ENCODE data around the gene MBP.

Gene MBP

DNA sequence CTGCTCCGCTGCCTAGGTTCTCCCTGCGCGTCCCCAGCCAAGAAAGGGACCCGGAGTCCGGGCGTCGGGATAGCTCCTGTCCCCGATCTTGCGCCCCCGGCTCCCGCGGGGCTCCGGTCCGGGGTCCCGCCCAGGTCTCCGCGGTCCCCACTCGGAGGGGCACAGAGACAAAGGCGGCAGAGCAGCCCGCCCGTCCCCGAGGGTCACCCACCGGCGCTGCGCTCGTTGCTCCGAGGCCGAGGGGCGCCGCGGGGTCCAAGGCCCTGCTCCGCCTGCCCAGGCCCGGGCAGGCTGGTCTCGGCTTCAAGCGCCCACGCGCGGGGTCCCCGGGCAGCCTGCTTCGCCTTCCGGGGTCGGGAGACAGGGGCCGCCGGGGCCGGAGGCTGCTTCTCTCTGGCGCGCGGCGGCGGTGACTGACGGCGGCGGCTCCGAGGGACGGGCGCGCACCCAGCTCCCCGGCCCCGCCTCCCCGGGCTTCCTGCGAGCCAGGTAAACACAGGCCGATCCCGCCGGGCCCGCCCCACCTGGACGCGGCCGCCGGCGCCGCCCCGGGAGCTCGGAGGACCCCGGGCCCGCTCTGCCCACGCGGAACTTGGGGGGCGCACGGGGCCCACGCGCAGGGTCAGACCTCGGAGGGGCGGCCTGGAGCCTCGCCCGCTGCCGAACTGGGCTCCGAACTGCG, at the start of gene MBP:
Gene MBP, minus strand, starts transcription at position 415 of the 682 bp plus-strand sequence. CDS start 27,522 bp downstream, outside the sequence.
- Mint-ChIP-seq H3K27ac (no peak within 1 kb of the TSS), H3K36me3 (peaks cover 47% of the 10 kb centered on the region), H3K9me3 (no peaks in the 10 kb centered on the region), H3K4me3 (peak within 1 kb of the TSS; percentile 94), H3K4me1 (peaks cover 52% of the 10 kb centered on the region)
- ATAC-seq (peak; percentile 68), DNase-seq (ENCODE audit: low spot score in 2 of 2) (peak; percentile 60 to 79)

- Mint-ChIP-seq H3K4me1 (no peaks in the 10 kb centered on the region), H3K4me3 (no peak overlapping the region), H3K36me3 (no peaks in the 10 kb centered on the region), H3K9me3 (peaks cover 2% of the 10 kb centered on the region), H3K27ac (no peak overlapping the region)
- DNase-seq (ENCODE audit: low spot score in 2 of 2) = no peak
- no peak for ATAC-seq
Measured at GRCh38 chr18:77181950-77182707, 49.5 kb upstream of the MBP start.

GRCh38 chr18:77178559-77178958, 46.0 kb upstream of the MBP start:
- Mint-ChIP-seq H3K4me3 (no peak overlapping the region), H3K9me3 (no peaks in the 10 kb centered on the region), H3K27ac (no peak overlapping the region), H3K36me3 (no peaks in the 10 kb centered on the region), H3K4me1 (no peaks in the 10 kb centered on the region)
- DNase-seq (ENCODE audit: low spot score in 2 of 2) = no peak
- no peak for ATAC-seq

DNA sequence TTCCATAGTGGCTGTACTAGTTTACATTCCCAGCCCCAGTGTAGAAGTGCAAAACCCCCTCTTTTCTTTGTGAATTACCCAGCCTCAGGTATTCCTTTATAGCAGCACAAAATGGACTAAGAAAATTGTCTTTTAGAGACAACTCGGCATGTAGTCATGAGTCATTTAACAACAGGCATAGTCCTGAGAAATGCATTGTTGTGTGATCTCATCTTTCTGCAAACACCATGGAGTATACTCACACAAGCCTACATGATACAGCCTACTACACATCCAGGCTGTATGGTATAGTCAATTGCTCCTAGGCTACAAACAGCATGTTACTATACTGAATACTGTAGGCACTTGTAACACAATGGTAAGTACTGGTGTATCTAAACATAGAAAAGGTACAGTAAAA, 44.4 kb upstream of the MBP start:
- Mint-ChIP-seq H3K9me3 (no peaks in the 10 kb centered on the region), H3K4me3 (no peak overlapping the region), H3K4me1 (no peaks in the 10 kb centered on the region), H3K27ac (no peak overlapping the region), H3K36me3 (no peaks in the 10 kb centered on the region)
- DNase-seq (ENCODE audit: low spot score in 2 of 2) = no peak
- peak; percentile 60 for ATAC-seq

DNA sequence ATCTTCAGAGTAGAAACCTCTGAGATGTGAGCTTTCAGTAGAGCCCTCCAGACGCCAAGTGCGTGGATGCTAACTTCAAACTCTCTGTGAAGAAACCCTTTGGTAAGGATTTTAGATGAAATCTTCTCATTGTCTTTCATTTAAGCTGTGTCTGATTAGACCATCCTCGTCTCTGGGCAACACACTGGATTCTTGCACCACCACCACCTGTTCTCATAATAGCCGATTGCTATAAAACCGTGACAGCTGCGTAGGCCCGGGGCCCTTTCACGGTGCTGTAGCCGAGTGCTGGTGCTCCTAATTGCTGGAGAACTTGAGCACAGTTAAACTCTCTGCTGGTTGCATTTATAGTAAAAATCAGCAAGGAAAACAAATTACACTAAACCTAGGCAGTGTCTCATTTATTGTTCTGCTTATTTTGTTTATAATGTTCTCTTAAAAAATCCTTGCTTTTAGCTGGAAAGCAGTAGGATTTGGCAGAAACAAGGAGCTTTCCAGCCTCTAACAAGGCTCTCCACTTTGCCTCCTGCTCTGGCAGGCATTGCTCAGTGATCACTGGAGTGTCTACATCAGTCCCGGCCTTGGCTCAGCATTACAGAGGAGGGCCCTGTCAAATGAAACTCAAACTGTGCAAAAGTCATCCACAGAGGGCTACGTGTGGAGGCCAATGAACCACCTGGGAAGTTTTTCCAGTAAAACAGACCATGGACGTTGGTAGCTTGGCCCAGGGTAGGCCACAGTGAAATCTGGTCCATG, 40.9 kb upstream of the MBP start:
- H3K4me1 Mint-ChIP-seq = no peaks in the 10 kb centered on the region
- no peak for DNase-seq (ENCODE audit: low spot score in 2 of 2)
- no peak for ATAC-seq
- no peak overlapping the region for H3K27ac Mint-ChIP-seq
- H3K4me3 Mint-ChIP-seq = no peak overlapping the region
- no peaks in the 10 kb centered on the region for H3K9me3 Mint-ChIP-seq
- H3K36me3 Mint-ChIP-seq = no peaks in the 10 kb centered on the region

DNA sequence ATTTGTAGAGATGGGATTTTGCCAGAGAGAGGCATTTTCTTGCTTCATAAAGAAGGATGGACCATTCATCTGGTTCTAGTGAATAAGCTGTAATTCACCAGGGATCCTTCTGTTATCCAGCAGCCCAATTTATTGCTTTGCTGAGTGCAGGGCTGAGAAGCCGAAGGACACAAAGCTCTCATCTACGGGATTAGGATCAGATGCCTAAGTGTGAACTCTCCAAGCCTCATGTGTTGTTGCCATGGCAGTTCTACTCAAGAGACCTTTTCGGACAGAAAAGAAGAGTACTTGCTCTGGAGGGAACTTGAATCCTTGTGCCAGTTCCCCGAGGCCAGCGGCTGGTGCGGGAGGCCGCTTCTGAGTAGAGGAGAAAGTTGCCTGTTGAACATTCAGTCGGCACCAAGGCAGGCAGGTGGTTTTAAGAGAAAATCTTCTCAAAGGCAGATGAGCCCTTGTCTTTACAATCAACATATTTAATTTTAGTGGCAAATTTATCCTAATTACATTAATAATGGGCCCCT, 38.4 kb upstream of the MBP start:
- no peak for ATAC-seq
- Mint-ChIP-seq H3K27ac (peak overlapping the region; percentile 26), H3K4me1 (no peaks in the 10 kb centered on the region), H3K9me3 (no peaks in the 10 kb centered on the region), H3K4me3 (no peak overlapping the region), H3K36me3 (no peaks in the 10 kb centered on the region)
- no peak for DNase-seq (ENCODE audit: low spot score in 2 of 2)

GRCh38 chr18:77168811-77169311, 36.3 kb upstream of the MBP start:
- H3K4me1 Mint-ChIP-seq = peaks cover 13% of the 10 kb centered on the region
- DNase-seq (ENCODE audit: low spot score in 2 of 2) = no peak
- no peaks in the 10 kb centered on the region for H3K9me3 Mint-ChIP-seq
- no peaks in the 10 kb centered on the region for H3K36me3 Mint-ChIP-seq
- no peak overlapping the region for H3K27ac Mint-ChIP-seq
- H3K4me3 Mint-ChIP-seq = no peak overlapping the region
- no peak for ATAC-seq

DNA sequence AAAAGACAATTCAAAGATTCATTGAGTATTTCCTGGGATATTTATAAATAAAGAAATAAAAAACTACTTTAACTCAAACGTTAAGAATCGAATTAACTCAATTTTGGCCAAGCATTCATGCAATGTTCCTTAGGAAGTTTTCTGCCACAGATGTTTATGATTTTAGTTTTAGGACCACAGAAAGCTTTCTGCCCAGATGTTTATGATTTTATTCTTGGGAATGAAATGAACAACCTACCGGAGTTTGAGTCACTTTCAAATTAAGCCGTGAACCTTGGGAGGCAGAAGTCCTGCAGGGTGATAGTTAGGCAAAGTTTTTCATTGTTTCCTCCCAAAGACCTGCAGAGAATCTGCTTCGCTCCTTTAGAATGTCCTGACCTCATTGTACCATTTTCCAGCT, 34.7 kb upstream of the MBP start:
- Mint-ChIP-seq H3K4me3 (no peak overlapping the region), H3K36me3 (no peaks in the 10 kb centered on the region), H3K27ac (no peak overlapping the region), H3K9me3 (no peaks in the 10 kb centered on the region), H3K4me1 (peaks cover 18% of the 10 kb centered on the region)
- ATAC-seq (no peak), DNase-seq (ENCODE audit: low spot score in 2 of 2) (no peak)

GRCh38 chr18:77166523-77166922, 33.9 kb upstream of the MBP start:
- H3K27ac Mint-ChIP-seq = peak overlapping the region; percentile 54
- no peaks in the 10 kb centered on the region for H3K36me3 Mint-ChIP-seq
- H3K9me3 Mint-ChIP-seq = no peaks in the 10 kb centered on the region
- DNase-seq (ENCODE audit: low spot score in 2 of 2) (no peak), ATAC-seq (no peak)
- no peak overlapping the region for H3K4me3 Mint-ChIP-seq
- peaks cover 18% of the 10 kb centered on the region for H3K4me1 Mint-ChIP-seq

GRCh38 chr18:77165503-77166188, 33.1 kb upstream of the MBP start:
- Mint-ChIP-seq H3K27ac (peak overlapping the region; percentile 76), H3K4me3 (no peak overlapping the region), H3K36me3 (no peaks in the 10 kb centered on the region), H3K9me3 (no peaks in the 10 kb centered on the region), H3K4me1 (peaks cover 18% of the 10 kb centered on the region)
- DNase-seq (ENCODE audit: low spot score in 2 of 2) = no peak
- ATAC-seq = no peak

GRCh38 chr18:77164763-77165485, 32.3 kb upstream of the MBP start:
- Mint-ChIP-seq H3K9me3 (no peaks in the 10 kb centered on the region), H3K4me1 (peaks cover 18% of the 10 kb centered on the region), H3K27ac (peak overlapping the region; percentile 76), H3K4me3 (no peak overlapping the region), H3K36me3 (no peaks in the 10 kb centered on the region)
- no peak for DNase-seq (ENCODE audit: low spot score in 2 of 2)
- ATAC-seq = no peak

- no peak overlapping the region for H3K27ac Mint-ChIP-seq
- H3K36me3 Mint-ChIP-seq = no peaks in the 10 kb centered on the region
- DNase-seq (ENCODE audit: low spot score in 2 of 2) (no peak), ATAC-seq (no peak)
- no peak overlapping the region for H3K4me3 Mint-ChIP-seq
- no peaks in the 10 kb centered on the region for H3K9me3 Mint-ChIP-seq
- peaks cover 18% of the 10 kb centered on the region for H3K4me1 Mint-ChIP-seq
Measured at GRCh38 chr18:77164026-77164425, 31.4 kb upstream of the MBP start.

DNA sequence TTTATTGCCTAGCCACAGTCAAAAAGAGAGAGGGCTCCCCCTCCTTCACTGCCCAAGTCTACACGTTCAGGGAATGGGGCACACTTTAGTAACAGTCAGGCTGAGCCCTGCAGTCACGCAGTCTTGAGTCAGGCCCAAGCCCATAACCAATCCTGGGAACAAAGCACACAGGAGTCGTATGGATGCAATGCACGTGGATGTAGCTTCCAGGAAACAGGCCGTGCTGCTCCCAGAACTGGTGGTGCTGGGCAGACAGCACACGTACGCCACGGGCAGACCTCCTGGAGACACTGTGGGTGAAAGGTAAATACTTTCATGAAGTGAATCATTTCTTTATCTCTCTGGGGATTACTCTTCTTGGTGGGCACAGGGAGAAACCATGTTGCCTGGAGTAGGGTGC, 30.0 kb upstream of the MBP start:
- no peaks in the 10 kb centered on the region for H3K9me3 Mint-ChIP-seq
- no peak for ATAC-seq

GRCh38 chr18:77161961-77162360, 29.4 kb upstream of the MBP start:
- ATAC-seq = no peak
- H3K4me1 Mint-ChIP-seq = peaks cover 18% of the 10 kb centered on the region
- no peak overlapping the region for H3K4me3 Mint-ChIP-seq
- no peak for DNase-seq (ENCODE audit: low spot score in 2 of 2)
- no peaks in the 10 kb centered on the region for H3K9me3 Mint-ChIP-seq
- H3K27ac Mint-ChIP-seq = no peak overlapping the region
- H3K36me3 Mint-ChIP-seq = no peaks in the 10 kb centered on the region

More for the DNA sequence above, 30.0 kb upstream of the MBP start:
- Mint-ChIP-seq H3K27ac (no peak overlapping the region), H3K36me3 (no peaks in the 10 kb centered on the region), H3K4me3 (no peak overlapping the region), H3K4me1 (peaks cover 18% of the 10 kb centered on the region)
- DNase-seq (ENCODE audit: low spot score in 2 of 2) = no peak
